T-helper 9 cell (primary cell): ENCODE data around the gene CDRT15.
A peak's percentile ranks its signal among the peaks of the same experiment; 100 is the strongest.
"Not testable (repeated sequence)": the region's sequence is repeated elsewhere in the genome, so short reads cannot be mapped to it uniquely, and the experiment has no call there.

Source experiments
- DNase-seq: peaks from one replicate; pipeline ENCODE4 v3.0.0-alpha.2; 2020

Gene CDRT15

GRCh38 chr17:14205992-14206461 lies 30.6 kb downstream of the CDRT15 start:
- DNase-seq = peak; percentile 57

GRCh38 chr17:14205380-14205779 lies 31.3 kb downstream of the CDRT15 start:
- DNase-seq = no peak

- no peak for DNase-seq
These were observed 32.1 kb downstream of the CDRT15 start for GRCh38 chr17:14204546-14204945.

- DNase-seq = no peak
These were observed 32.6 kb downstream of the CDRT15 start for GRCh38 chr17:14204084-14204483.

GRCh38 chr17:14203388-14203787 lies 33.3 kb downstream of the CDRT15 start:
- no peak for DNase-seq

- no peak for DNase-seq
These were observed 34.1 kb downstream of the CDRT15 start for GRCh38 chr17:14202388-14203166.

- DNase-seq = no peak
These were observed 34.7 kb downstream of the CDRT15 start for GRCh38 chr17:14201988-14202380.

- peak; percentile 50 for DNase-seq
These were observed 35.4 kb downstream of the CDRT15 start for GRCh38 chr17:14201021-14201987.

- DNase-seq = no peak
These were observed 36.3 kb downstream of the CDRT15 start for GRCh38 chr17:14200354-14200753.

- DNase-seq = no peak
These were observed 37.1 kb downstream of the CDRT15 start for GRCh38 chr17:14199601-14200000.

GRCh38 chr17:14198575-14198974 lies 38.1 kb downstream of the CDRT15 start:
- no peak for DNase-seq

- no peak for DNase-seq
These were observed 38.6 kb downstream of the CDRT15 start for GRCh38 chr17:14198013-14198412.

- peak; percentile 22 for DNase-seq
These were observed 39.1 kb downstream of the CDRT15 start for GRCh38 chr17:14197586-14197985.

GRCh38 chr17:14197057-14197456 lies 39.6 kb downstream of the CDRT15 start:
- no peak for DNase-seq

GRCh38 chr17:14196377-14196997 lies 40.2 kb downstream of the CDRT15 start:
- DNase-seq = no peak

GRCh38 chr17:14192636-14193344 lies 43.9 kb downstream of the CDRT15 start:
- not testable (repeated sequence) for DNase-seq

- not testable (repeated sequence) for DNase-seq
These were observed 44.6 kb downstream of the CDRT15 start for GRCh38 chr17:14192039-14192438.

GRCh38 chr17:14191469-14191868 lies 45.2 kb downstream of the CDRT15 start:
- DNase-seq = not testable (repeated sequence)

GRCh38 chr17:14190774-14191173 lies 45.9 kb downstream of the CDRT15 start:
- DNase-seq = not testable (repeated sequence)

- not testable (repeated sequence) for DNase-seq
These were observed 50.2 kb downstream of the CDRT15 start for GRCh38 chr17:14186443-14186842.
